GM12874 (cell line): Measurements from ENCODE around the gene PELO.

ENCODE experiments used
- CTCF ChIP-seq: IDR thresholded peaks from 2 replicates; pipeline ENCODE4 v1.5.1; 2011; ENCODE audit warnings: low read depth, mild to moderate bottlenecking, control low read depth, low read length, moderate library complexity; ENCODE audit not compliant: insufficient read depth

Gene PELO

GRCh38 chr5:52802272-52802973 is 14.7 kb downstream of the PELO start:
- TF ChIP-seq CTCF, result no peak

- no peak for TF ChIP-seq CTCF
These were observed 15.2 kb downstream of the PELO start for GRCh38 chr5:52802974-52803336.

- TF ChIP-seq CTCF, result no peak
These were observed 16.7 kb downstream of the PELO start for GRCh38 chr5:52804387-52804791.

GRCh38 chr5:52804981-52805380 is 17.3 kb downstream of the PELO start:
- no peak for TF ChIP-seq CTCF

- TF ChIP-seq CTCF, result no peak
These were observed 17.9 kb downstream of the PELO start for GRCh38 chr5:52805615-52806014.

- no peak for TF ChIP-seq CTCF
These were observed 19.3 kb downstream of the PELO start for GRCh38 chr5:52807037-52807436.

GRCh38 chr5:52807723-52808122 is 20.0 kb downstream of the PELO start:
- TF ChIP-seq CTCF, result no peak
